ENCODE measurements around the gene CSMD2.

CSMD2 gene

DNA sequence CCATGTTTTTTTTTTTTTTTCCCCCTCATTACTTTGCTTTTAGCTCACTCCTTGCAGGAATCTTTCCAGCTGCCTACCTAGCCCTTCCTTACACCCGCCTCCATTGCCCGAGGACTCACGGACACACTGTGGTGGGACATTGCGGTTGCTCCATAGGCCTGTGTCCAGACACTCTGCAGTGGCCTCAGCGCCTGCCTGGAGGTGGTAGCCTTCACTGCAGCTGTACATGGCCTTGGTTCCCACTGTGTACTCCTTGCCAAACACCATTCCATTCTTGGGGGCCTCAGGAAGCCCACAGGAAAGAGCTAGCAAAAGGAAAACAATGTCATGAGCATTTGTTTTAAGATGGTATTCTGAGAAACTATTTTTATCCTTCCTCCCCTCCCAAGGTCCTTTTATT is 592.6 kb downstream of the CSMD2 start:
- DNase-seq: no peak

DNA sequence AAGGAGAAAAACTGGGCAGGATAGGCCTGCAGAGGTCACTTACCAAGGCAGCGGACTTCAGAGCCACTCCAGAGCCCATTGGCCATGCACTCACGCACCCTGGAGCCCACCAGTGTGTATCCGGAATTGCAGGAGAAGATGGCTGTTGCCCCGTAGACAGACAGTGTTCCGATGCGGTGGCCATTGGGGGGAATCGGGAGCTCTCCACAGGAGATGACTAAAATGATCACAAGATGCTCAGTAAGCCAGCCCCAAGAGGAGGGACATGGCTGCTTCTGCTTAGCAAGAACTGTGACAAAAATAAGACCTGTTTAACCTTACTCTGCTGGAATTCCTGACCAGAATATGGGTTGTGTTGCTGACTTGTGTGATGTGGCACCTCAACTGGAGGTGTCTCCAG is 595.7 kb downstream of the CSMD2 start:
- no peak for DNase-seq

DNA sequence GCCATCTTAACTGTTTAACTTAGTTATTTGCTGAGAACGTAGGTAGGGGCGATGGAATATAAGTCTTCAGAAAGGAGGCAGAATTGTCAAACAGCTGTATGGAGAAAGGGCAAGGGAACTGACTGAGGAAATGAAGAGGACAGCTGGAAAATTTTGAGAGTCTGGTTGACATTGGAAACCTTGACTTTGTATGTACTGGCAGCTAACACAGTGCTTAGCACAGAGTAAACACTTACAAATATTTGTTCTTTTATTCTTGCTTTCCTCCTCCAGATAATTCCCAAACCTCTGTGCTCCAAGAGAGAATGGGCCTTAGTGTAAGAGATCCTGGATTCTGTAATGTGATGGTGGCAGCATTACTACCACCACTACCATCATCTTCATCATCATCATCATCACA is 601.3 kb downstream of the CSMD2 start:
- DNase-seq: no peak

DNA sequence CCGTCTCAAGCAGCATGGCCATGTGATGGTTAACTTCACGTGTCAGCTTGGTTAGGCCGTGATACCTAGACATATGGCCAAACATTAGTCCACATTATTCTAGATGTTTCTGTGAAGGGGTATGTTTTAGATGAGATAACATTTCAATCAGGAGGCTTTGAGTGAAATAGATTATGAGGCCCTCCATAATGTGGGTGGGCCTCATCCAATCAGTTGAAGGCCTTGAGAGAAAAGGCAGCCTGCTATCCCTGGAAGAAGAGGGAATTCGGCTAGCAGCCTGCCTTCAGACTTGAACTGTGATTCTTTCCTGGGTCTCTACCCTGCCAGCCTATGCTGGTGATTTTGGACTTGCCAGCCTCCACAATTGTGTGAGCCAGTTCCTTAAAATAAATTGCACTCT is 602.5 kb downstream of the CSMD2 start:
- no peak for DNase-seq

DNA sequence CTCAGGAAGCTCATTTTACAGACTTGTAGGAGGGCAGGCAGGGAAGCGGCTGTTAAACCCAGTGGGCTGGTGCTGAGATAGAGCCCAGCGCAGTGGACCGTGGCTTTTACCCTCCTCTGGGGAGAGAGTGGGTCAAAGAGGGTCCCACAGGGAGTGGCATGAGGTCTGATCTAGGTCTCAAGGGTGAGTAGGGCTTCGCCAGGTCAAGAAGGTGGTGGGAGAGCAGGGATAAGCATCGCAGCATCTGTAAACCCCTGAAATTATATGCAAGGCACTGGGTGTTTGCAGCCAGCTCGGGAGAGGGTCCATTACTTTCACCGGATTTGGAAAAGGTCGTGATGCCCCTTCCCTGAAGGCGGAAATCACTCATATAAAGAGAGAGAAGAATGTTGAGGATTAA is 603.5 kb downstream of the CSMD2 start:
- DNase-seq: no peak

DNA sequence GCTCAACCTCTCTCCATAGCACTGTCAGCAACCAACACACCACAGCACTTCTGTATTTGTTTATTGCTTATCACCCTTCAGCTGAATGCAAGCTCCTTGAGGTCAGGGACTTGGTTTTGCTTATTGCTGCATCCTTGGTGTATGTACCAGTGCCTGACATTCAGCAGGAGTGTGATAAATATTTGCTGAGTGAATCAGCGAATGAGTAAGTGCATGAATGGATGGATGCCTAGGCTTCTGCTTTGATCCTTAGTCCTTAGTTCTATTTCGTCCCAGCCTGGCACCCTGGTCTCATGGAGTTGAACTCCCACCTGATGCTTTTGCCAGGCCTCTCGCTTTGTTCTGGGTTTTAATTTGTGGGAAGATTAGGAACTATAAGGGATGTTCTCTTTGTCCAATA is 604.4 kb downstream of the CSMD2 start:
- no peak for DNase-seq

DNA sequence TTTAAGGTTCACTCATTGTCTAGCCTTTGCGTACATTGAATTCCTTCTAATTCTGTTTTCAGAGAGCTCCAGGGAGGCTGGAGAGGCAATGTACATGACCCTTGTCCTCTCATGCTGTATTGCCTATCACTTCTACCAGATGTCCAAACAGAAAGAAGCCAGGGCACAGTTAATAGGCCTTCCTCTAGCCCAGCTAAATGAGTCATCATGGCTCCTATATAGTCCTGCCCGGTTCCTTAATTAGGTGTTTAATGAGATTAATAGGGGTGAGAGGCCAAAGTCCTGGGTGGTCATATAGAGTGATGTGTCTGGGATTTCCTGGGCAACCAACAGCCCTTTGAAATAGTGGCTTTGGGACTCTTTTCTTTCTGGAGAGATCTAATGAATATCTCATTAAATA is 616.3 kb downstream of the CSMD2 start:
- DNase-seq: no peak

DNA sequence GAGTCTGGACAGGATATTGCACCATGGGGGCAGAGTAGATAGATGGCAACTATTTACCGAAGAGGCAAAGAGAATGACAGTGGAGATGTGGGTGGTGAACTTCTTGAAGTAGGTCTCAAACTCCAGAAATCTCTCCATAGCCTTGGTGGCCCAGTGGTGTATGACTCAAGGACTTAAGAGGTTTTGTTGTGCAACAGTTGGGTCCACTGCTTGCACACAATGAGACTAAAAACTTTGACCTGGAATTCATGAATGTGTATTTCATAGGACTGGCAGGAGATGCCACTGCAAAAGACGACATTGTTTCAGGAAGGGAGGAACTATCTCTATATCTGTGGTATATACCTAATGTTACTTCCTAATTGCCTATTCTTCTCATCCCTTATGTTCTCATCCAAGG is 616.7 kb downstream of the CSMD2 start:
- DNase-seq: no peak

DNA sequence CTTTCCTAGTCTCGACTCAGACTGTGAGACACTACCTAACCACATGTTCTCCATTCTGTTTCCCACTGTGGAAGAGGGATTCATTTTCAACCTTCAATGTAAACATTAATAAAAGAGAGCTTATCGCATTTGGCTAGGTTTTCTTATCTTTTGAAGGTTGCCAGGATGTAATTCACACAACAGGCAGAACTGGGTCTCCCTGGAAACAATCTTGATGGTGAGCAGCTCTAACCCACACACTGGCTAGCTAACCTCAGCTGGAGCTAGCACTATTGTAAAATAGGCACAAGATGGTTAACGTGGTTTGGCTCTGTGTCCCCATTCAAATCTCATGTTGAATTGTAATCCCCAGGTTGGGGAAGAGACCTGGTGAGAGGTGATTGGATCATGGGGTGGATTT is 617.5 kb downstream of the CSMD2 start:
- DNase-seq: no peak

DNA sequence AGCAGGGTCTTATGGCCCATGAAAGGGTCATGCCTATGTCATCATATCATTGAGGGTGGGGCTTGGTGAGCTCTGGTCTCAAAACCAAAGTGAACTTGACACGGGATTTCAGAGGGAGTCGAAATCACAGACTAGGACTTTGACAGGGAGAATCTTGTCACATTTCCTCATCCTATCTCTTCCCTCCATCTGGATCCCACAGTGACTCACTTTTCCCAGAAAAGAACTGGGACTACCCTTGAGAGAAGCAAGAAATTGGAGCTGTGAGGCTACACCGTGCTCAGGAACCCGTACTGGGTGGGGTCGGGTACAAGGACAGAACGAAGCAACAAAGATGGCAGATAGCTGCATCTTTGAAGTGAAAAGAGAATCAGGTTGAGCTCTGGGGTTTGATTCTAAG is 623.1 kb downstream of the CSMD2 start:
- DNase-seq: no peak

DNA sequence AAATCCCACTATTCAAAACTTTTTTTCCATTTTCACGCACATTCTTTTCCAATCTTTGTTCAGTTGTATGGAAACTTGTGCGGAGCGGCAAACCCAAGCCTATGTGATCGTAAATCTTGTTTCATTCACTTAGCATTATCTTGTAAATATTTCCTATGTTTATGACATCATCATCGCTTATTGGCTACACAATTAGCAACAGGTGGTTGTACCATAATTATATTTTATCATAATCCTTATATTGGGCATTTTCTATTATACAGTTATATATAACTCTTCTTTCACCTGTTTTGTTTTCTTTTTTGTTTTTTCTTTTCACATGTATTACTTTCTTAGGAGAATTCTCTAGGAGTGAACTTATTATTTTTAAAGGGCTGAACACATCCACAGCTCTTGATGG is 627.1 kb downstream of the CSMD2 start:
- no peak for DNase-seq

DNA sequence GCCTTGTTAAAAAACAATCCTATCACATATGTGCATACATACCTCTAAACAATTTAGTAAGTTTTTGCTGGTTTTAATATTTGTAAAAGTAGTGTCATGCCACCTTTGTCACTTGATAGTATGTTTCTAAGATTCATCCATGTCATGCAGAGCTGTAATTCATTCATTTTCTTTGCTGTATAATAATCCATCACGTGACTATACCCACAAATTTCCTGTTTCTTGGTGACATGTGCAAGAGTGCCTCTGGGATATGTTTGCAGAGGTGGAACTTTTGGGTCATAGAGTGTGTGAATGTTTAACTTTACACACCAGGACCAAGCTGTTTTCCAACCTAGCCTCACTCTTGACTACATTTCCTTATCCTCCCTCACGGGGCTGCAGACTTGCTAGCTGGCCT is 629.7 kb downstream of the CSMD2 start:
- DNase-seq: no peak

DNA sequence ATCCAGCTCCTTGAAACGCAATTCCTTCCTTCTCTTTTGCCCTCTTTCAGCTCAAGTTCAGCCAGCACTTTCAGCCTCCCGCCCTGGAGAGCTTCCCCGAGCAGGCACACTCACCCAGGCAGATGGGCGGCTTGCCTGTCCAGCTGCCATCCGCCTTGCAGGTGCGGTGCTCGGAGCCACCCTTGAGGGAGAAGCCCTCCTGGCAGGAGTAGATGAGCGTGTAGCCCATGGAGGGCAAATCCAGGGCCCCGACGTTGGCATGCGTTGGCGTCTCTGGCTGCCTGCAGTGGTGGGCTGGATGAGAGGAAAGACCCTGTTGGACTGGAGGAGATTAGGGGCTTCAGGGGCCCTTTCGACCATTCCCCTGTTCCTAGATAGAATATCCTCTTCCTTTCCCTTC is 632.1 kb downstream of the CSMD2 start:
- no peak for DNase-seq

DNA sequence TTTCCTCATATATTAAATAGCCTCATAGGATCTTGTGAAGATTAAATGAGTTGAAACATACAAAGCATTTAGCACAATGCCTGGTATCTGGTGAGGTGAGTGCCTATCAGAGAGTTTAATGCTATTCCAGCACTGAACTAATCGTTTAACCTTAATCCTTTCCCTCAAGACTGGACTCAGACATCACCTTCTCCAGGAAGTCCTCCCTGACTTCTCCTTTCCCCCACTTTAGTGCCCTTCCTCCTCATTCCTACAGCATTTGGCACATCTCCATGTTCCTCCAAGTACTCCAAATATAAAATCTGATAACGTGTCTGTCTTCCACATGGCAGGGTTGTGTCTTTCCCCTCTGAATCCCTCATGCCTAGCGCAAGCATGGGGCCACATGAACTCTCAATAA is 632.8 kb downstream of the CSMD2 start:
- DNase-seq: no peak

DNA sequence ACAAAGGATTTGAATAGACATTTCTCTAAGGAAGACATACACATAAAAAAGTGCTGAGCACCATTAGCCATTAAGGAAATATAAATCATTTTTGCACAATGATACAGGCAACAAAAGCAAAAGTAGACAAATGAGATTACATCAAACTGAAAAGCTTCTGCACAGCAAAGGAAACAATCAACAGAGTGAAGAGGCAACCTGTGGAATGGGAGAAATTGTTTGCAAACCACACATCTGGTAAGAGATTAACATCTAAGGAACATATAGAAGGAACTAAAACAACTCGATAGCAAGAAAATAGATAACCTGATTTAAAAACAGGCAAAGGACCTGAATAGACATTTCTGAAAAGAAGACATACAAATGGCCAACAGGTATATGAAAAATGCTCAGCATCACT is 635.1 kb downstream of the CSMD2 start:
- no peak for DNase-seq

DNA sequence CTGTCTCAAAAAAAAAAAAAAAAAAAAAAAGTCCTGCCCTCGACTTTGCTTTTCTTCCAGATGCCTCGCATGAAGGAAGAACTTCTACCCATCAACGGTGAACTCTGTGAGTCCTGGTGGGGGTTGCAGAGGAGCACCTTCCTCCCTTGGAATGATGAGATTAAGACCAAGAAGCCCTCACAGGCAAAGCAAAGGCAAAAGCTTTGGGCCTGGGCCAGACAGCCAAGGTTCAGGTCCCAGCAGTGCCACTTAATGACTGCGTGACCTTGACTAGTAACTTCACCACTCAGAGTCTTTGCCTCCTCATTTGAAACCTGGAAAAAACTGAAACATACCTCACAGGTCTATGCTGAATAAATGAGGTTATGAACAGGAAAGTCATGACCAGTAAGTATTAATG is 637.1 kb downstream of the CSMD2 start:
- DNase-seq: no peak

DNA sequence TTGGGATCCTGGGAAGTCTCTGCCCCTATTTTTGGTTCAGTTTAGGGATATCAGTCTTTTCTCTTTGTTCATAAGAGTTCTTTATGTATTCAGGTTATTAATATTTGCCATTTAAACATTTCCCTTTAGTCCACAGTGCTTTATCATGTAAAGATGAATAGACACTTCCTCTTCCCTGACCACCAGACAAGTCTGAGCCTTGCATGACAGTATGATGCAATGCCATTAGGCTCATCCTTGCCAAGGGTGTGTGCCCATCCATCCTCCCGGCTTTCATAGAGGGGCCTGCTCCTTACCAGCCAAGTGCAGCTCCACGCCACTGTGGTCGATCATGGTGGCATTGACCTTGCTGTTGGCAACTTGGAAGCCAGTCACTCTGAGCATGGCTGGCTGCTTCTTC is 640.4 kb downstream of the CSMD2 start:
- DNase-seq: no peak

DNA sequence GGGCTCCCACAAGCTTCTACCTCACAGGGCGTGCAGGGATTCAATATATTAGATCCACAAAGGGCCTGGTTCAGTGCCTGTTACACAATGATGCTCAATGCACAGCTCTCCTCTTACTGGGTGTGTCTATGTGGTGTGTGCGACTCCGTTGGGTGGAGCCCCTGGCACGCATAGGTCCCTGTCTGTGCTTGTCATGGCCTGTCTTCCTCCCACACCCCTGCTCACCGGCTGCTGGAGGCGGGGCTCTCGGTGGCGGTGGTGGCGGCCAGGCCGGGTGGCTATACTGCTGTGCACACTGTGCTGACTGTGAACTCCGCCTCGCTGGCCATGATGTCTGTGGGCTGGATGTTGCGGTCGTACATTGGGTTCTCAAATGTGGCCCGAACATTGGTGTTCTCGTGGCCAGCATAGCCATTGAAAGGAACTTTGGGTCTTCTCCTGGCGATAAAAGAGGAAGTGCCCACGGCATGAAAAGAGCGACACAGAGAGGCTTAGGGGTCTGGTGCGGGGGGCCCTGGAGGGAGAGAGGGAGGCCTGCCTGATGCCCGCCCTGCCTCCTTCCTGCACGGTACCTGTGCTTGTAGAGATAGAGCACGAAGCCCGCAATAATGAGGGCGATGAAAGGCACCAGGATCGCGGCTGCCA is 645.7 kb downstream of the CSMD2 start:
- DNase-seq: no peak

DNA sequence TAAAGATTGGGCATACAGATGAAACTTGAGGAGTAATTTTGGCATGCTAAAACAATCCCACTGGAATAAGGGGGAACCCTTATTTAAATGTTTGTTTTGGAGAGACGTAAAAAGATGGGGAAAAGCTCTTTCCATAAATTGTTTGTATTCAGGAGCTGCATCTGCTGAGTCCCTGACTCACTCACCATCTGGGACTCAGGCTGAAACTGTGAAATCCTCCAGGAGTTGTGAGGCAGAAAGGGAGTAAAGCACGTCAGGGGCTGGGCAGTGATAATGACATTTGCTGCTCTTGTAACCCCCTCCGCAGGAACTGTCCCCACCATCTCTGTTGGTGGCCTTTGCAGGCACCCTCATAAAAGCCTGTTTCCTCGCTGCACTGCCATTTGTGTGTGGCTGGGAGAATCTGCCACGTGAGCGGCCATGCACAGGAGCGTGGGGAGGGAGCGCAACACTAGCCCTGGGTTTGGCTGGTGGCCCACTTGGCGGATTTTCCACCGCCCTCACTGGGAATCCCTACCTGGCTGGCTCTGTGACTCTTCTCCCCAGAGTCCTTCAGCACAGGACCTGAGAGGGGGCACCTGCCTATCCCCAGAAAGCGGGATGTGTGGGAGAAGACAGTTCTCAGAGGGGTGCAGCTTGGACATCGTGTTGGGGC is 647.3 kb downstream of the CSMD2 start:
- no peak for DNase-seq

DNA sequence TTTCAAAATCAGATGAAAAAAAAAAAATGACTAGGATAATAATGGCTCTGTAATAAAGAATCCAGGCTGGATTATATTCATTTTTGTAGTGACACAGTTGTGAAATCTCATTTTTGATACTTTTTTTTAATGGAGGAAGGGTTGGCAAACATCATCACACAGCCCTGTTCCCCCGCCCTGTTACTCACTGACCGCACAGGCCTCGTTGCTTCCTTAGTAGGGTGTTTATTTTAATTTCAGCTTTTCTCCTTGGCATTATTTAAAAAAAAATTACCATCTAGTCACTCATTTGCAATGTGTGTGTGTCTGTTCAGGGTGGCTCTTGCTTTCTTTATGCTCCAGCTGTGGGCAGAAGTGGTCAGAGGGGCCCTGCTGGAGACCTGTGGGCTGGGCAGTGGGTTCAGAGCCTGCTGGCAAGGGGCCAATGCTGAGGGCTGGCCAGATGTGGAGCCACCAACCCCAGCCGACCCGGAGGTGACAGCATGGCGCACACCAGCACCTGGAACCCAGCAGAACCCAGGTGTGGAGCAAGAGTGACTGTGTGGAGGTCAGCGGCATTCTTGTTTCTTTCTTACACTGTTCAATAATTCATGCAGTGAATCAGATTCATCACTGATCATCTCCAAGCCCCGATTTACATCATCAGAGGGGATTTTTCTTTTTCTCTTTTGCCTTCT is 648.0 kb downstream of the CSMD2 start:
- DNase-seq: no peak

DNA sequence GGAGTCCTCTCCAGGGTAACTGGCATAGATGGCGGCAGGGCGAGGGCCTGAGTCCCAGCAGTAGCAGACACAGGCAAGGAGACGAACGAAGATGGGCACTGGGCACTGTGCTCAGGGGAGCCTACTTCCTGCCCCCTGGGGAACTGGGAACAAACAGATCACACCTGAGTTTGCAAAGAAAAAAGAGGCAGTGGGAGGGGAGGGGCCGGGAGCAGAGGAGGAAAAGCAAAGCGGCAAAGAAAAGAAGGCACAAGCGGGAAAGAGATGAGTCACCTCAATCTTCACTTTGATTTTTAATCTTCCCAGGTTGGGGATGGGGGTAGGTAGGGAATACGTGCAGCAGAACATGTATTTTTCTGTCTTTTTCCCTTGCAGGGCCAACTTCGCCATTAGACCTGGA is 648.6 kb downstream of the CSMD2 start:
- DNase-seq: no peak

DNA sequence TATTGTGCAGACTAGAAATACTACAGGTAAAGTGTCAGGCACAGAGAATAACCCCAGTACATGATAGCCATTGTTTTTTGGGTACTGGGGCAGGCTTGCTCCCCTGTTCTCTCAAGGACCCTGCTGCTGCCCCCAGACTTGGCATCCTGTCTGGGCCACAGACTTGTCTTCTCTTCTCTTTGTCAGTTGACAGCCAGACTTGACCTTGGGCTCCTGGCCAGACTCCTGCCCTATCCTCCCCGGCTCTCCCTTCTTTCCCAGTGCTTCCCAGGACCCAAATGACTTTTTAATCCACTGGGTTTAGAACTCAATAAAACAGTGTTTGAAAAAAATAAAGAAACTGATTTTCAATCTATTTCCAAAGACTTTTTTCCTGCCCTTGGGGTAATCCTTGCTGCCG is 649.4 kb downstream of the CSMD2 start:
- no peak for DNase-seq

DNA sequence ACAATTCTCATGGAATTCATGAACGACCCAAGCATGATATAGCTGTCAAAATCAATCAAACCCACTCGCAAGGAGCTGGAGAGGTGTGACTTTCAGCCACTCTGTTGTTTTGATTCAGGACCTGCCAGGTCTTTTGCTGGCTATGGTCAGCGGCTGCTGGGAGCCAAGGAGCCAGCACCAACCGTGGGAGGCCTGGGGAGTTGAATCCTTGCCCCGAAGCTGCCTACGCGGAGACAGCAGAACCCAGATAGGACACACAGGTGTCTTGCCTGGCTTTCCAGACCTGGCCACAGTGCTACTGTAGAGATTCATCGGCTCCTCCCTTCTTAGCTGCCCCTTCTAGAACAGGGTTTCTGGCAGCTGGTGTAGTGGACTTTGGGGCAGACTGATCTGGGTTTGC is 649.9 kb downstream of the CSMD2 start:
- no peak for DNase-seq

DNA sequence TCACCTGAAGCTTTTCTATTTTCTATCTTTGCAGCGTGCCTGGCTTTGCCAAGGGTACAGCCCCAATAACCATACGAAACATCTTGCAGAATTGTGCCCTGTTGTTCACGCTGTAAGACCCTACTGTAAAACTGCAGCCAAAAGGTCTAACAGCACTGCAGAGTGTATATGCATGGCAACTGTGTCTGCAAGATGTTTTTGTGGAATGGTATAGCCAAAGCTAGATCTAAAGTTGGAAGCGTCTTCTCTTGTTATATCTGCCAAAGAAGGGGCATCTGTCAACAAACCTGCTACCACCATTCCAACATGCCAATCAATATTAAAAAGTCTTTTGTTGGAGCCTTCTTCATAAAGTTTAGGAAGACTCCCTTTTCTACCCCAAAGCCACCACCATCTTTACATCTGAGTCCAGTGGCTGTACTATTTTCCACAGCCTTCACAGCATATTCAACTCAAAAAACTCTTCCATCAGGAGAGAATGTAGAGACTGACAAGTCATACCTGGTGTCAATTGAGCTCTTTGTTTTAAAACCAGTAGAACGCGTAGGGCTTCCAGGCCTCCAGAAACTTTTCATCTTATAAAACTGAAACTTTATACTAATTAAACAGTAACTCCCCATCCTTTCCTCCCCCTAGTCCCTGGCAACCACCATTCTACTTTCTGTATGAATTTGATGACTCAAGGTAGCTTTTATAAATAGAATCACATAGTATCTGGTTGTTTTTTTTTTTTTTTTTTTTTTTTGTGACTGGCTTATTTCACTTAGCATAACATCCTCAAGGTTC is 652.6 kb downstream of the CSMD2 start:
- DNase-seq: no peak
